GM18861 (cell line): ENCODE results near the gene NRXN3.

Experiments used
- ATAC-seq: cut with Tn5 transposase; IDR thresholded peaks from one replicate; pipeline ENCODE4 v1.9.1; 2021; ENCODE audit not compliant: unreplicated experiment

Gene NRXN3

DNA sequence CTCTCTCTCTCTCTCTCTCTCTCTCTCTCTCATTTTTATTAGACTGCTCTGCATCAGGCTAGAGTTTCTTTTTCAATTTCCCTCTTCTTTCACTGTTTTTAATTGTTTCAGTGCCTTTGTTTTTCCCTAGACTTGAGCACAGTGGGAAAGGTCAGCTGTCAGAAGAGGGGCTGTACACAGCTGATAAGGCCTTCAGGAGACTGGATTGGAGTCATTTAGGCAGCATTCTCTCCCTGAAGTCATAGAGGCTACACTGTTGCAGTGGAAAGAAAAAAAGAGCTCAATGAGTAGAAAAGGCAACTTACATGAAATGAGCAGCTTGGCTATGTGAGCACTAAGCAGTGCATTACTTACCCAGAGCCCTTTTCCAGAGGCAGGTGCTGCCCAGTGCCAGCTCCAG, 456.9 kb downstream of the NRXN3 start:
- no peak for ATAC-seq

GRCh38 chr14:78631551-78631950, 461.4 kb downstream of the NRXN3 start:
- ATAC-seq = no peak

- no peak for ATAC-seq
Measured at GRCh38 chr14:78633752-78634151, 463.6 kb downstream of the NRXN3 start.

GRCh38 chr14:78637489-78637888, 467.3 kb downstream of the NRXN3 start:
- no peak for ATAC-seq

- no peak for ATAC-seq
Measured at GRCh38 chr14:78637908-78638475, 467.8 kb downstream of the NRXN3 start.

DNA sequence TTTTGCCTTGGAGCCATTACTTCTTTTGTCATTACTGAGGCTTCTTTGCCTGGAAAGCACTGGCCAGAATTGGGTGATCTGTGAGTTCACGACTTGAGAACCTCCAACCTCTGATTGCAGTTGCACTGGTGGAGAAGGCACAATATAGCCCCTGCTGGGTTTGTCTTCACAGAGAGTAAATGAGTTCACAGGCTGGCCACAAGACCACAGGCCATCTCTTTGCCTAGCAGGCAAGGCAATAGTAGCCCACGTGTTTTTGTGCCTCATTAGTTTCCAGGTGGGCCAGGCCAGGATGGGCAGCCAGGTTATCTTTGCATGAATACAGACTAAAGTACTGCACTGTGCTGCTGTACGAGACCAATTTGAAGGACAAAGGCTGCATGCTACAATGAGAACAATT, 468.8 kb downstream of the NRXN3 start:
- no peak for ATAC-seq

DNA sequence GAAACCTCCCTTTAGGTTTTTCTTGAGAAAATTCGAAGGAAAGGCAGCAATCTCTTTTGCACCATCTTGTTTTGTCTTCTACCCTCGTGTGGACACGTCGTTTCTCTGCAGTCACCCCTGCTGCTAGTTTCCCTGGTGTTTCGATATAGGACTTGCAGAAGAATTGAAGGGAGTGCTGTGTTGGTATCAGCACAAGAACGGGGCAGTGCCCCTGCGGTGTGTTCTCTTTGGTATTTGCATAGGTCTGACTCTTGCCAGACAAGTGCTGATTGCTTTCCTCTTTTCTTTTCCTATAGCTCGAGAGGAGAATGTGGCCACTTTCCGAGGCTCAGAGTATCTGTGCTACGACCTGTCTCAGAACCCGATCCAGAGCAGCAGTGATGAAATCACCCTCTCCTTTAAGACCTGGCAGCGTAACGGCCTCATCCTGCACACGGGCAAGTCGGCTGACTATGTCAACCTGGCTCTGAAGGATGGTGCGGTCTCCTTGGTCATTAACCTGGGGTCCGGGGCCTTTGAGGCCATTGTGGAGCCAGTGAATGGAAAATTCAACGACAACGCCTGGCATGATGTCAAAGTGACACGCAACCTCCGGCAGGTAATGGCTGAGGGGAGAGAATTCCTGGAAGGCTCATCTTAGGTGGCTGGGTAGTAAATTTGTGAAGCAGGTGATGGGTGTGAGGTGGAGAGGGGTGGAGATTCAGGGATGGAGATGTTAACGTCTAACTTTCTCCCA, 474.8 kb downstream of the NRXN3 start:
- no peak for ATAC-seq

GRCh38 chr14:78652727-78653126, 482.6 kb downstream of the NRXN3 start:
- ATAC-seq = no peak

GRCh38 chr14:78653173-78653572, 483.0 kb downstream of the NRXN3 start:
- no peak for ATAC-seq

GRCh38 chr14:78657451-78657850, 487.3 kb downstream of the NRXN3 start:
- ATAC-seq = no peak

DNA sequence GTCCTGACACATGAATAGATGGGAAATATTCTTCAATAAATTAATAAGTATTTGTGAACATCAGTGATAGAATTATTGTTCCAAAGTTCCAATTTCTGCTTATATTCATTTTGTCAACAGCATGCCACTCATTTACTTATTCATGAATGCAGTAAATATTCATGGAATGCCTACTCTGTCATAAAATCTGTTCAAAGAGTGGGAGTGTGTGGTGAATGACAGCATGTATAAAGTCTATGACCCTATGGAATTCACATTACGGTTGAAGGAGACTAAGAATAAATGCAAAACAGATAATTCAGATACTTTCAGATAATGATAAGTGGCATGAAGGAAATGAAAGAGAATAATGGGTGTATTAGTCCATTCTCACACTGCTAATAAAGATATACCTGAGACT, 494.7 kb downstream of the NRXN3 start:
- no peak for ATAC-seq

DNA sequence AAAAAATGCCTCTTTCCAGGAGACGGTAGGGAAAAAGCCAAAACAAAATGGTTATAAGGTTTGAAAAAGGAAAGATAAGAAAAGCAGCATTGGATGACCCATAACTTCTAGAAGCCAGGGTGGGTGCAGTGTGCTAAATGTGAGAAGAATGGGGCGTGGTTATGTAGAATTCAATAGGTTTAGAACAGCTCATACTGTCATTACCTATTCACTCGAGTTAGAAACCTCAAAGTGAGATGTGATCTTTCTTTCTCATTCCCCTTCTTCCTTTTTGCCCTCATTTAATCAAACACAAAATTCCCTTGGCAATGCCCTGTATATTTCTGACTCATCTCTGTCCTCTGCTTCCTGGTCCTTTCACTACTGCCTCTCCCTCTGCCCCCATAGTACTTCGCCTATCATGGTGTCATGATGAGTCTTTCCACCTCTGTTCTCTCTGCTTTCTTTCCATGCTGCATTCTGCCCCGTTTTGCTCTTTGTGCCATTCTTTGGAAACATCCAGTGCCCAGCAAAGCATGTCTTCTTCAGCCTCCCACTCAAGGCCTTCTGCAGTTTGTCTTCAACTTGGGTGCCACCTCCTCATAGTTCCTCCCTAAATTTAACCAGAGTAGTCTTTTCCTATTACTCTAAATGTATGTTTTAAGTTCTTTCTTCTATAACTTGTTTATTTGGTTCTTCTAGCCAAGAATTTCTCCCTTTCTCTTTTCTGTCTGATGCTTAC, 496.3 kb downstream of the NRXN3 start:
- no peak for ATAC-seq

DNA sequence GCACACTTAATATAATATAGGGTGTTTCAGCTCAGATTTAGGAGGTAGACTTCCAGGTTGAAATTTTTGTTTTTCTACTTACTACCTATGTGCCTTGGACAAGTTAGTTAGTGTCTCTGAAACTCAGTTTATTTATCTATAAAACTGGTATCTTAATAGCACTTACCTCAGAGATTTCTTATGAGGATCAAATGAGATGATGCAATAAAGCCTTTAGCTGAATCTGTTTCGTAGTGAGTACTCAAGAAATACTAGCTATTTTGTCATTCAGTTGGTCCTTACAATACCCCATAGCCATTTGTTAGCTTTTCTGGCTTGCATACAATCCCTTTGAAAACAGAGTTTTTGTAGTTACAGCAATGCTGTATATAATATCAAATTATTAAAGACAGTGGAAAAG, 497.0 kb downstream of the NRXN3 start:
- no peak for ATAC-seq

- ATAC-seq = no peak
Measured at GRCh38 chr14:78673845-78674244, 503.7 kb downstream of the NRXN3 start.

GRCh38 chr14:78674820-78675219, 504.6 kb downstream of the NRXN3 start:
- no peak for ATAC-seq

- ATAC-seq = no peak
Measured at GRCh38 chr14:78683206-78683605, 513.0 kb downstream of the NRXN3 start.

DNA sequence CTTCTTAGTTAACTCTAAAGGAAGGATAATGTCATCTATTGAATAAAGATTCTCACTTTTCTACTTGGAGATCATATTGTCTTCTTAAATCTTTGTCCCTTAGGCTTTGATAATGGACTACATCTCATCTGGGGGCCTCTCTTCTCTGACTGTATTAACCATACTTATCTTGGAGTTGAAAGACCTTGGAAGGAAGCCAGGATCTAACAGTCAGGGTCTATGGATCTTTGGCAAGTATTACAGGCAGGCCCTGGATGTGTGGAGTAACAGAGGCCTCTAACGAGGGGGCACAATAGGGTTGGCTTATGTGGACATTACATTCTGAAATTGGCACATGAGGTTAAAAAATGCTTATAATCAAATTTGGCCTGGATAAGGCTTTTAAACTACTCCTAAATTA, 513.8 kb downstream of the NRXN3 start:
- no peak for ATAC-seq

DNA sequence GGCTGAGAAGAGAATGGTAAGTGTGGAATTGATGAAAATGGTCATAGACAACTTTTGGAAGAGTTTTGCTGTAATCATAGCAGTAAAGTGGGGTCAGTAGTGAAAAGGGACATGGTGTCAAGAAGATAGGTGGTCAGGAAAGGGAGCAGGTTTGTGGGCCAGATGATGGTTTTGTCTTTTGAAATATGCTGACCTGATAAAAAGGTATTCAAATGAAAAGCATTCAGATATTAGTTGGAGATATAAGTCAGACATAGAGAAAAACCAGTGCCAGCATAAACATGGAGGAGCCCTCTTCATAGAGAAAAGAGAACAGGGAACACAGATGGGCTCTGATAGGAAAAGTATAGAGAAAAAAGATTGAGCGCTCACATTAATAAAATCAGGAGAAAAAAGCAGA, 518.3 kb downstream of the NRXN3 start:
- ATAC-seq = no peak

DNA sequence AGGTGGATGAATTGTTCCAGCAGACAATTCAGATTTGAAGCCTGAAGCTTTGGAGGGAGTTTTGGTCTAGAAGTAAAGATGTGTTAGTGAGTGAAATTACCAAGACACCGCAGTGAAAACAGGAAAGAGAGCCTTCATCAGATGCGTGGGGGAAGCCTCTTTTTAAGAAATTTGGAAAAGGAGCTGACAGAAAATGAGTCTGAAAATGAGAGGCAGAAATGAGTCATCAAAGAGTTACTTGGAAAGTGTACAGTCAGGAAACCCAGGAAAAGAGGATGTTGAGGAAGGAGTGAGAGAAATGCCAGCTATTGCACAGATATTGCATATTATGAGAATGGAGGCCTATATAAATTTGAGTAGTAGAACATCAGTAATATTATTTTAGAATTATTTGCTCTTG, 520.7 kb downstream of the NRXN3 start:
- ATAC-seq = no peak

- no peak for ATAC-seq
Measured at GRCh38 chr14:78697341-78697740, 527.2 kb downstream of the NRXN3 start.

DNA sequence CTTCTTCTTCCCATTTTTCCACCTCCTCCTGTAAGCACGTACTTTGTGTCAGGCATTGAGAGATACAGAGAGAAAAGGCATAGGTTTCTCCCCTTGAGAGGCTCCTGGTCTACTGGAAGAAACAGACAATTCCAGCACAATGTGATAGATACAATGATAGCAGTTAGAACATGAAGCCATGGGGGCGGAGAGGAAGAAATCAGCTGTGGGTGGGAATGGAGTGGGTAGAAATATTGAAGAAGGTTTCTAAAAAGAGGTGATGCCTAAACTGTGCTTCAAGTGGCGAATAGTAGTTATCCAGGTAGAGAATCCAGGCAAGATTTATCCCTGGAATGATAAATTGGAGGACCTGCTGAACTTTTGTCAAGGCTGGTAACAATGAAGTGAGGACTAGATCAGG, 528.8 kb downstream of the NRXN3 start:
- ATAC-seq = no peak

DNA sequence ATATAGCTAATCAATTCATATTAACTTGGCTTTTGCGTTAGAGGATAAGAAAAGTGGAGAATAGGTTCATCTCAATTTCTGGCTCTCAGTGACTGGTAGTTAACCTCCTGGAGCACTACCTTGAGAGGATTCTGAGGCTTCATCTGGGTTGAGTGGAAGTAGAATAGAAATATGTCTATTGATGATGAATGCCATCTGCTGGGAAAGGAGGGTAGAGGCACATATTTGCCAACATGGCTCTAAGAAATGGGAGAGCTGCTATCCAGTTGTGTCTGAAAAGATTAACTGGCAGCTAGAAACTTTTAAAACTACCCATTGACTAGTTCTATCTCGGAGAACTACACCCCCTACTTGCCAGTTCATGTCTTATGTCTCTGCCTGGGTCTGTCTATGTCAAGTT, 530.1 kb downstream of the NRXN3 start:
- ATAC-seq = no peak
